Progenitor cell of endocrine pancreas (in vitro differentiated cells): Measurements from ENCODE around the gene SPATA16. TPM values are rescaled to one million over a fixed set of nuclear protein-coding genes. Genes with fewer than 3 reads are reported as not detected.

ENCODE experiments used
- DNase-seq: peaks from one replicate; pipeline ENCODE4 v3.0.0; 2021; ENCODE audit warnings: low spot score; ENCODE audit not compliant: unreplicated experiment
- H3K27ac Mint-ChIP-seq: 2 replicates; pipeline ENCODE4 v1.8.0; 2021; ENCODE audit warnings: mild to moderate bottlenecking, moderate library complexity, mixed read lengths
- H3K27me3 Mint-ChIP-seq: 2 replicates; pipeline ENCODE4 v1.8.0; 2021; ENCODE audit warnings: mixed read lengths
- H3K36me3 Mint-ChIP-seq: 2 replicates; pipeline ENCODE4 v1.8.0; 2022; ENCODE audit warnings: mixed read lengths; ENCODE audit not compliant: insufficient read depth
- H3K4me1 Mint-ChIP-seq: 2 replicates; pipeline ENCODE4 v1.8.0; 2021; ENCODE audit warnings: low read depth, mixed read lengths
- H3K4me3 Mint-ChIP-seq: 2 replicates; pipeline ENCODE4 v1.8.0; 2021; ENCODE audit warnings: low read depth, mild to moderate bottlenecking, moderate library complexity, mixed read lengths
- H3K9me3 Mint-ChIP-seq: 2 replicates; pipeline ENCODE4 v1.8.0; 2021; ENCODE audit warnings: low read depth, mixed read lengths
- CTCF ChIP-seq: fragments of 200-600 bp; sonication (generic); IDR thresholded peaks from one replicate; pipeline ENCODE4 v1.5.0; 2021; ENCODE audit warnings: antibody characterized with exemption, mild to moderate bottlenecking; ENCODE audit not compliant: unreplicated experiment
- total RNA-seq: library from RNA; stranded (reverse); gene quantifications from 2 replicates; pipeline ENCODE4 v1.2.1, GENCODE V29; 2021

The SPATA16 gene
- total RNA-seq, 1 donor from 2014 or later: 0.43 TPM

GRCh38 chr3:172853921-172854666 is 286.9 kb downstream of the SPATA16 start:
- peaks cover 4% of the 10 kb centered on the region for H3K9me3 Mint-ChIP-seq
- peaks cover 3% of the 10 kb centered on the region for H3K27me3 Mint-ChIP-seq
- H3K36me3 Mint-ChIP-seq: no peaks in the 10 kb centered on the region
- H3K27ac Mint-ChIP-seq: no peak overlapping the region
- no peak for DNase-seq
- TF ChIP-seq CTCF: no peak
- peaks cover 13% of the 10 kb centered on the region for H3K4me1 Mint-ChIP-seq
- no peak overlapping the region for H3K4me3 Mint-ChIP-seq

GRCh38 chr3:172853005-172853404 is 288.0 kb downstream of the SPATA16 start:
- H3K4me3 Mint-ChIP-seq: no peak overlapping the region
- H3K4me1 Mint-ChIP-seq: peaks cover 15% of the 10 kb centered on the region
- no peaks in the 10 kb centered on the region for H3K36me3 Mint-ChIP-seq
- H3K9me3 Mint-ChIP-seq: peaks cover 4% of the 10 kb centered on the region
- H3K27ac Mint-ChIP-seq: no peak overlapping the region
- no peaks in the 10 kb centered on the region for H3K27me3 Mint-ChIP-seq
- DNase-seq: no peak
- no peak for TF ChIP-seq CTCF

GRCh38 chr3:172848910-172849309 is 292.1 kb downstream of the SPATA16 start:
- no peak for TF ChIP-seq CTCF
- H3K9me3 Mint-ChIP-seq: peaks cover 4% of the 10 kb centered on the region
- H3K27me3 Mint-ChIP-seq: no peaks in the 10 kb centered on the region
- H3K27ac Mint-ChIP-seq: no peak overlapping the region
- no peak overlapping the region for H3K4me3 Mint-ChIP-seq
- H3K4me1 Mint-ChIP-seq: peaks cover 7% of the 10 kb centered on the region
- H3K36me3 Mint-ChIP-seq: no peaks in the 10 kb centered on the region
- DNase-seq: no peak

- DNase-seq: no peak
- no peaks in the 10 kb centered on the region for H3K27me3 Mint-ChIP-seq
- no peak overlapping the region for H3K27ac Mint-ChIP-seq
- TF ChIP-seq CTCF: no peak
- peaks cover 7% of the 10 kb centered on the region for H3K9me3 Mint-ChIP-seq
- peaks cover 7% of the 10 kb centered on the region for H3K4me1 Mint-ChIP-seq
- no peaks in the 10 kb centered on the region for H3K36me3 Mint-ChIP-seq
- H3K4me3 Mint-ChIP-seq: no peak overlapping the region
Observed at GRCh38 chr3:172847292-172847691, 293.7 kb downstream of the SPATA16 start.

- Mint-ChIP-seq H3K27me3 (no peaks in the 10 kb centered on the region), H3K27ac (no peak overlapping the region), H3K4me1 (peaks cover 7% of the 10 kb centered on the region), H3K4me3 (no peak overlapping the region), H3K36me3 (no peaks in the 10 kb centered on the region), H3K9me3 (peaks cover 7% of the 10 kb centered on the region)
- no peak for TF ChIP-seq CTCF
- DNase-seq: no peak
Observed at GRCh38 chr3:172846706-172847105, 294.3 kb downstream of the SPATA16 start.
